Inflammatory macrophage treated with lipopolysaccharide for 1 hour (primary cell): ENCODE measurements around the gene RRAS.
A peak's percentile ranks its signal among the peaks of the same experiment; 100 is the strongest.

Experiments used
- DNase-seq, 2 donors: peaks; one replicate each; pipeline ENCODE4 v3.0.0-alpha.2; 2020 to 2022

Gene RRAS

DNA sequence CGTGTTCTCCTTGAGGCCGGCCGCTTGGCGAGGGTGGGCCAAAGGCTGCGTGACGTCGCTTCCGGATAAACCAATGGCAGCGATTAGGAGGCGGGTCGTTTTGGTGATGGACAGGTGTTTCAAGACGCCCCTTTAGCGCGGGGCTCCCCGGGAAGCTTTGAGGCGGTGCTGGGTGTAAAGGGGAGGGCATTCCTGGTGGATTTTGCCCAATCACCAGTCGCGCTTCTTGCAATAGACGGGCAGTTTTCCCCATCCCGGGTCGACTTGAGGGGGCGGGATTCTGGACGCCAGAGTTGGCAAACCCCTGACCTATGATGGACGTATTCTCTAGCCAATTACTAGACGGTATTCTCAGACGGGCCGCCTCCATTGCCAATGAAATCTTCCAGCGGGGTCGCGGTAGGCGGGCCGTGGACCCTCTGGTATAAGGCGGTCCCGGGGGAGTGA is 36.9 kb upstream of the RRAS start:
- DNase-seq: peak; percentile 100

DNA sequence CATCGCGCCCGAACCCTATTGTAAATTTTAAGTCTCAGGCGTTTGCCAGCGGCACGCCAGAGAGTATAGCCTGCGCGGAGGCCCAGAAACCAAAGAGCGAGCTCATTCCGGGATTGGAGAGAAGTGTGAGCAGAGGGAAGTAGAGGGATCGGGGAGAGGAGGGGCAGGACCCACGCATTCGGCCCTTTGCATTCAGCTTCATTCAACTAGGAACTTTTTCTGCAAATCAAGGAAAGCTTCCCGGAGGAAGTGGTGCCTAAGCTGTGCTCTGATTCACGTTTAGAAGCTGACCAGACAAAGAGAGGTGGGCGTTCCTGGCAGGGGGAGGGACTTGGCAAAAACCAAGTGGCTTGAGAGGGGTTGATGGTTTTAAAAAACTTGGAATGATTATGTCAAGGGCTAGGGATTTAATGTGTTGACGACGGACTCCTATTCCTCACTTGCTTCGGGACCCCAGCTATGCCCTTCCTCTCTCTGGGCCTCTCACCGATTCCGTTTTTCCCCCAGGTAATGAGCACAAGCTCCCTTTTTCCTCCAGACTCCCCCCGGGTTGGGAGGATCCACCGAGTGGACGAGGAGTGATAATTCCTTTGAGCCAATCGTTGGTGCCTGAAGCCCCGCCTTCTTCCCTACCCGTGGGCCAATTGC is 36.3 kb upstream of the RRAS start:
- DNase-seq: peak; percentile 93 to 95

DNA sequence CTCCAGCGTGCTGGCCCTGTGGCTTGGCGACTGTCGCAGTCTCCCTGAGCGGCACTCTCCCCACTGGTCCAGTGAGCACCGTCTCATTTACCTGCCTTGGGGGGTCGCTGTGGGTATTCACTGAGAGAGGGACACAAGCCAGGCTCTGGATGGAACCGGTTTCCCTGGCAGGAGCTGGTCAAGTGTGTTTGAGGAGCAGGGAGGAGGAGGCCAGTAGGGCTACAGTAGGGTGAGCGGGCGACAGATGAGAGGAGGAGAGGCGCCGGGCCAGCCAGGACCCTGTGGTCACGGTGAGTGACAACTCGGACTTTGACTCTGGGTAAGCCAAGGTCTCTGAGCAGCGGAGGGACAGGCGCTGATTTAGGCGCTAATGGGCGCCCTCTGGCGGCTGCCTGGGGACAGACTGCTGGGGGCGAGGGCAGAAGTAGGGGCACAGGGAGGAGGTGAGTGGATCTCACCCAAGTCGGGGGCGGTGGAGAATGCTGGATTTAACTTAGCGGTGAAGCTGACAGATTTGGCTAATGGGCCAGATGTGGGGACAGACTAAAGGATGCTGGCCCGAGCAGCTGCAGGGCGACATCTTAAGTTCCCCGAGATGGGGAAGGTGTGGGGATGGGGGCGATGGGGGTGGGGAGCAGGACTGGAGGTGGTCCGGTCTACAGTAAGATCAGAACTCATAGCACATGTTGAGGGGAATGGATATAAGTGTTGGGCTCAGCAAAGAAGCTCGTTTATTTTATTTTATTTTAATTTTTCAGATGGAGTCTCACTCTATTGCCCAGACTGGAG is 32.4 kb upstream of the RRAS start:
- DNase-seq: peak; percentile 37 to 83

GRCh38 chr19:49669516-49669915 is 29.6 kb upstream of the RRAS start:
- peak; percentile 54 to 73 for DNase-seq

DNA sequence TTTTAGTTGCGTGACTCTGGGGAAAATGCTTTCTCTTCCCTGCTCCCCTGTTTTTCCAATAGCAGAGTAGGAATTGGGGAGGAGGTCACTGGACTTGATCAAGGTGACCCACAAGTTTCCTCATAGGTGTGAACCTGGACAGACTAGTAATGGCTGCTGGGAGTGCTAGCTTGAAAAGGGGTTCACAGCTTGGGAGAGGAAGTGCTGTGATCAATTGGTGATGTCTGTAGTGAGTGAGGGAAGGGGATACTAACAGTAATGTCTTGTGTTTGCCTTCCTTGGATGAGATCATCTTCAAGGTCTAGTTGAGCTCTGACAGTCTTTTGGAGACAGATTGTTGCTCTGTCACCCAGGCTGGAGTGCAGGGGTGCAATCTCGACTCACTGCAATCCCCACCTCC is 27.5 kb upstream of the RRAS start:
- no peak for DNase-seq

GRCh38 chr19:49666120-49666444 is 26.1 kb upstream of the RRAS start:
- DNase-seq: no peak

- DNase-seq: peak; percentile 94 to 99
Observed at GRCh38 chr19:49665351-49666119, 25.6 kb upstream of the RRAS start, which contains the start of the genes BCL2L12 and IRF3. BCL2L12 (plus strand) TSS chr19:49665933; CDS start chr19:49666693, 760 bp downstream. IRF3 (minus strand) TSS chr19:49665857; CDS start chr19:49664838, 1,019 bp downstream.

DNA sequence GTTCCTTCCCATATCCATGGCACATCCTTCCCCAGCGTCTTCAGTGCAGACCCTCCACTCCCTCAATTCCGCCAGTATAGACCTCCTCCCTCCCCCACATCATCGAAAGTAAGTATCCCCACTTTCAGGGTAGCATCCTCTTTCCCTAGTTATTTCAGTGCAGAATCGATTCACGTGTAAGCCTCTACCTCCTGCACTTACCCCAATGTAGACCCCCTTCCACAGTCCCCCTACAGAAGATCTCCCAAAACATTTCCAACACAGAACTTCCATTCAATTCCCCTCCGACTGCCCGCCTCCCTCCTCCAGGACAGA is 25.1 kb upstream of the RRAS start:
- DNase-seq: no peak

- DNase-seq: peak; percentile 55 to 85
Observed at GRCh38 chr19:49664171-49665035, 24.5 kb upstream of the RRAS start.

DNA sequence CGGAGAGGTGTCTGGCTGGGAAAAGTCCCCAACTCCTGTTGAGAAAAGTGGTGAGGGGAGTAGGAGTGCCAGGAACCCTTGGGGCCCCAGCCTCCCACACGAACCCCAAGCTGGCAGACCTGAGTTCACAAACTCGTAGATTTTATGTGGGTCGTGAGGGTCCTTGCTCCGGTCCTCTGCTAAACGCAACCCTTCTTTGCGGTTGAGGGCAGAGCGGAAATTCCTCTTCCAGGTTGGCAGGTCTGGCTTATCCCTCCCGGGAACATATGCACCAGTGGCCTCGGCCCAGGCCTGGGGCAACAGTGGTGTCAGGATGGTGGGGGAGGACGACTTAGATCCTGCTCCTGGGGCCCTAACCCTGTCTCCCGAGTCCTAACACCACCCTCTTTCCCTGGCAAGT is 23.3 kb upstream of the RRAS start:
- DNase-seq: no peak

DNA sequence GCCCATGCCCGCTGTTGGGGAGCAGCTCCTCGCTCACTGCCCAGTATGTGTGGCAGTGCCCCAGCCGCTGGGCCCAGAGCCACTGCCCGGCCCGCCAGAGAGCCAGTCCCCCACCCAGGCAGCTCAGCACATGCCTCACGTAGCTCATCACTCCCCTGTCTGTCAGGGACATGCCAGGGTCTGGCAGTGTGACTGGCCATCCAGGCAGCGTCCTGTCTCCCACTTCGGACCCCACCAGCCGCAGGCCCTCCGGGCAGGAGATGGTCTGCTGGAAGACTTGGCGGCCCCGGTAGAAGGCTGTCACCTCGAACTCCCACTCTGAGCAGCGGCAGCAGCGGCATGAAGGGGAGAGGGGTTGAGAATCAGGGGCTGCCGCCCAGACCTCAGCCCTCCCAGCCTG is 22.1 kb upstream of the RRAS start:
- no peak for DNase-seq

DNA sequence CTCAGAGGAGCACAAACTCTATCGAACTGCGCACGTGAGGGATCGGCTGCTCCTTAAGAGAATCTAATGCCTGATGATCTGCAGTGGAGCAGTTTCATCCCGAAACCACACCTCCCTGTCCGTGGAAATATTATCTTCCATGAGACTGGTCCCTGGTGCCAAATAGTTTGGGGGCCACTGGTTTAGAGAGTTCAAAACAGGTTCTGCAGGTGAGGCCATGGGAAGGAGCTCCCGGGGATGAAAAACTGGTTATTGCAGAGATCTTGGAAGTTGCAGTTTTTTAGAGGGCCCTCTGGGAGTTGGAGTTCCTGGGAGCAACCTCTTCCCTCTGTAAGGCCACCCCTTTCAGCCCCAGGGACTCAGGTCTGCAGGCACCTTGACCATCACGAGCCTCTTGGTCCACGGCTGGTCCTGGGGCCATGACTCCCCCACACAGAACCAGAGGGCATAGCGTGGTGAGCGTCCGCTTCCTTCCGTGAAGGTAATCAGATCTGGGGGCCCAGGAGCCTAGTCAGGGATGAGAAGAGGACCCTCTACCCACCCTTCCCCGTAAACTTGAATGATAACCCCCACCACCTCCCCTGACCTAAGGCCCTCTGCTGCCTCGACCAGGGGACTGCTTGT is 20.5 kb upstream of the RRAS start:
- no peak for DNase-seq

GRCh38 chr19:49658566-49659442 is 18.9 kb upstream of the RRAS start:
- DNase-seq: no peak

DNA sequence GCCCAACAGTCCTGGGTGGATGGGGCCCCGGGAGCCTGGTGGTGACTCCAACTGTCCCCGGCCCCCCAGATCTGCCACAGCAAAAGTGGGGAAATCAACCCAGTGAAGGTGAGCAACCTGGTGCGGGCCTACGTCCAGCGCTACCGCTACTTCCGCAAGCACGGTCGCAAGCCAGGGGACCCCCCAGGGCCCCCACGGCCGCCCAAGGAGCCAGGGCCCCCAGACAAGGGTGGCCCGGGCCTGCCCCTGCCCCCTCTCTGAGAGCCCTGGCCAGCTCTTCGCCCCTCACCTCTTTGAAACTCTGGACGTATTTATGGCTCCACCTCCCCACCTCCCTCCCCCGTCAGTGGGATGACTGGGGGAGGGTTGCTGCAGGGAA is 18.2 kb upstream of the RRAS start:
- no peak for DNase-seq

DNA sequence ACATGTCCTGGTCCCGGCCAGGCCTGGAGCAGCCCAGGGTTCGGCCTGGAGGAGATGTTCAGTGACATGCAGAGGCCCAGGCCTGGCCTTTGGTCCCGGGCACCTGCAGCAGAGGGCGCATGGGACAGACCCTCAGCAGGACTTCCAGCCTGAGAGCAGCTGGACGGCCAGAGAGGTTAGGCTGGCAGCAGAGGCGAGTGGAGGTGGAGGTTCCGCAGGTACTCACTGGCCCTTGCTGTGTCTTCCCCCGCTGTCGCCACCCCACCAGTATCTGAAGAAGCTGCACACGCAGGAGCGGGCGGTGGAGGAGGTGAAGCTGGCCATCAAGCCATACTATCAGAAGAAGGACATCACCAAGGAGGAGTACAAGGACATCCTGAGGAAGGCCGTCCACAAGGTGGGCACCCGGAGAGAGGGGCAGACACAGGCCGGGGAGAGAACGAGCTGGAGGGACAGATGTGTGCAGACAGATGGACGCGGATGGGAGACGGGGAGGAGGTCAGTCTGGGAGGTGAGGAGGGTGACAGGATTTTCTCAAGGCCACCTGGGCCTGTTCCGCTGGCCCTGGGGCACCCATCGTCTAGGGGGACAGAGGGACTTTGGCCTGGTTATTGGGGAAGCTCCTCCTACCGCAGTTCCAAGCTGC is 17.7 kb upstream of the RRAS start:
- no peak for DNase-seq

GRCh38 chr19:49656456-49657109 is 16.6 kb upstream of the RRAS start:
- DNase-seq: no peak

GRCh38 chr19:49655570-49656455 is 15.9 kb upstream of the RRAS start:
- no peak for DNase-seq

GRCh38 chr19:49654581-49654980 is 14.6 kb upstream of the RRAS start:
- no peak for DNase-seq

DNA sequence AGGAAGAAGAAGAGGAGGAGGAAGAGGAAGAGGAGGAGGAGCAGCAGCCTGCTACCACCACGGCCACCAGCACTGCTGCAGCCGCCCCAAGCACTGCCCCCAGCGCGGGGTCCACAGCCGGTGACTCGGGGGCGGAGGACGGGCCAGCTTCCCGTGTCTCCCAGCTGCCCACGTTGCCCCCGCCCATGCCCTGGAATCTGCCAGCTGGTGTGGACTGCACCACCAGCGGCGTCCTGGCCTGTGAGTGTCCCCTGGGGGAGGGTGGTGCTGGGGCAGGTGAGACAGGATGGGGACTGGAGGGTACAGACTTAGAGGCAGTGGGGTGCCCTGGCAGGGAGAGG is 13.5 kb upstream of the RRAS start:
- no peak for DNase-seq
